Astrocyte of the spinal cord (primary cell): Measurements from ENCODE around the gene MYCBP2.
A peak's percentile ranks its signal among the peaks of the same experiment; 100 is the strongest.

Experiments used
- DNase-seq: peaks from one replicate; pipeline ENCODE4 v3.0.0; 2011; ENCODE audit warnings: low read depth, low spot score
- H3K4me3 ChIP-seq: 2 replicates; pipeline ENCODE4 v1.5.1; 2011; ENCODE audit warnings: low read depth, mild to moderate bottlenecking, low read length, moderate library complexity
- in situ Hi-C: cut with HindIII; loops from 2 replicates; pipeline ENCODE4 v1.10.0; 2017; ENCODE audit warnings: low sequenced_read_pairs
- TF ChIP-seq, protein P1 (sequence below): IDR thresholded peaks from 2 replicates; pipeline ENCODE4 v1.5.1; 2012; ENCODE audit warnings: low read depth, mild to moderate bottlenecking, low read length, inconsistent platforms

The MYCBP2 gene

DNA sequence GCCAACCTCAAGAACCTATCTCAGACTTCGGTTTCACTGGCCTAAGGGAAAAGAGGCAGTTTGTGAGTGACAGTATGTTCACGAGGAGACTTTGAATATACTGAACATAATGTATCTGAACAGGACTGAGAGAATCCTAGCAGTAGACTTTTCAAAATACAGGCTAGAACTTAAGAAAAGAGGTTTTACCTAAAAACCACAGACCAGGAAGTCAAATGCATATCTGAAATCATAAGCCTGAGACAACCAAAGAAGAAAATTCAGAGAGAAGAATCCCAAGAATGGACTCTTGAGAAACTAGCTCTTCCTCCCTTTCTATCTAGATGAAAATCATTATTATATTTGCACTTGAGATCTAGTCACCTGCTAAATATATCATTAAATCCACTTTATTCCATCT is 17.6 kb downstream of the MYCBP2 start:
- in situ Hi-C loops: no loop called here
- no peak for DNase-seq
- no peak overlapping the region for H3K4me3 ChIP-seq
- TF ChIP-seq, protein P1, sequence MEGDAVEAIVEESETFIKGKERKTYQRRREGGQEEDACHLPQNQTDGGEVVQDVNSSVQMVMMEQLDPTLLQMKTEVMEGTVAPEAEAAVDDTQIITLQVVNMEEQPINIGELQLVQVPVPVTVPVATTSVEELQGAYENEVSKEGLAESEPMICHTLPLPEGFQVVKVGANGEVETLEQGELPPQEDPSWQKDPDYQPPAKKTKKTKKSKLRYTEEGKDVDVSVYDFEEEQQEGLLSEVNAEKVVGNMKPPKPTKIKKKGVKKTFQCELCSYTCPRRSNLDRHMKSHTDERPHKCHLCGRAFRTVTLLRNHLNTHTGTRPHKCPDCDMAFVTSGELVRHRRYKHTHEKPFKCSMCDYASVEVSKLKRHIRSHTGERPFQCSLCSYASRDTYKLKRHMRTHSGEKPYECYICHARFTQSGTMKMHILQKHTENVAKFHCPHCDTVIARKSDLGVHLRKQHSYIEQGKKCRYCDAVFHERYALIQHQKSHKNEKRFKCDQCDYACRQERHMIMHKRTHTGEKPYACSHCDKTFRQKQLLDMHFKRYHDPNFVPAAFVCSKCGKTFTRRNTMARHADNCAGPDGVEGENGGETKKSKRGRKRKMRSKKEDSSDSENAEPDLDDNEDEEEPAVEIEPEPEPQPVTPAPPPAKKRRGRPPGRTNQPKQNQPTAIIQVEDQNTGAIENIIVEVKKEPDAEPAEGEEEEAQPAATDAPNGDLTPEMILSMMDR: no peak

DNA sequence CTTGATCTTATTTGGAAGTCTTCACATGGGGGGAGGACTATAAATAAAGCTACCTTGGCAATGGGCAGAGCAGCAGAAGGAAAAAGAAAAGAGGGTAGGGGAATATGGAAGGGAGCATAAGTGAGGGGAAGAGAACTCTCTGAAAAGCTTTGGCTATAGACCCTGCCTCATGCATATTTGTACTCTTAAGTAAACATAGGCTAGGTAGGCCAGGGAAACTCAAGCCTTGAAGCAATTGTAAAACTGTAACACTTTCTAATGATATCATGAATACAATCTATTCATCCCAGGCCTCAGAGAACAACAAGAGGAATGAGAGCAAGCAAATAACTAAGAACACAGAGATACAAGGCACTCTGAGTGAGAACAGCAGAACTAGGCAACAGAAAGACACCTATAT is 20.4 kb downstream of the MYCBP2 start:
- no peak overlapping the region for H3K4me3 ChIP-seq
- TF ChIP-seq, protein P1: no peak
- in situ Hi-C loops: no loop called here
- no peak for DNase-seq

DNA sequence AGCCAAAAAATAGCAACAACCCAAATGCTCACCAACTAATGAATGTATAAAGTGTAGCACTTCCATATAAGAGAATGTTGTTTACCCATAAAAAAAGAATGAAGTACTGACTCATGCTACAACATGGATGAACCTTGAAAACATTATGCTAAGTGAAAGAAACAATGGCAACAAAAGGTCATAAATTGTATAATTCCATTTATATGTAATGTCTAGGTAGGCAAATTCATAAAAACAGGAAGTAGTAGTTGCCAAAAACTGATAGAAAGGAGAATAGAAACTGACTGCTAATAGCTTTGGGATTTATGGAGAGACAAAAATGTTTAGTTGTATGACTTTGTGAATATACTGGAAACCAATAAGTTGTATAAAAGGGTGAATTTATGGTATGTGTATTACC is 21.6 kb downstream of the MYCBP2 start:
- no peak for DNase-seq
- H3K4me3 ChIP-seq: no peak overlapping the region
- TF ChIP-seq, protein P1: no peak
- in situ Hi-C loops: no loop called here

DNA sequence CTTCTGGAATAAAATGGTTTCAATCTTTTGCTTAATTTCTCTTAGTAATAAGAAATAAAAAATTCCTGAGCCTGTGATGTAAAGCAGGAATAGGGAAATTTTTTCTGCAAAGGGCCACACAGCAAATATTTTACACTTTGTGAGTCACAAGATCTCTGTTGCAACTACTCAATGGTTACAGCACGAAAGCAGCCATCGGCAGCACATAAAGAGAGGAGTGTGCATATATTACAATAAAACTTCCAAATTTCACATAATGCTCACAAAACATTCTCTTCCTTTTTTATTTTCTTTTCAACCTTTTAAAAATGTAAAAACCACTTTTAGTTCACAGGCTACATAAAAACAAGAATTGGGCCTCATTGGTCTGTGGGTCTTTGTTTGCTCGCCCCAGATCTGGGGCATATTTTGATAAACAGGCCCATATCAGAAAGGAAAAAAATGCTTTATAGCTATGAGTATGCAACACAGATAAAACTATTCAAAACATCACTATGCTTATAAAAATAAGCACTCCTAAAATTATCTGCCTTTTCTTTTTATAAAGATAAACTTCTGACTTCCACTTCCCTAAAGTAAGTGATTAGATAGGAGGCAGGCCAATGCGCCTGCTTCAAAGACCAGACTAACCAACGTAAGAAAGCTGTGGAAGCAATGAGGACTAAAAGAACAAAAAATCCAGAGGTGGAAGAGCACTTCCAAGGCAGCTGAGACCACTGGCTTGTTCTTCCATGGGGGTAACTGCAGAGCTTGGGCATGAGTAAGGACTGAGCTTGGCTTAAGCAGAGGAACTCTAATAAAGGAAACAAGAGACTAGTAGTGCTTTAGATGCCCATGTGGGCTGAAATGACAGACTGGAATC is 26.5 kb downstream of the MYCBP2 start:
- TF ChIP-seq, protein P1: no peak
- DNase-seq: peak; percentile 66
- in situ Hi-C loops: no loop called here
- H3K4me3 ChIP-seq: no peak overlapping the region

DNA sequence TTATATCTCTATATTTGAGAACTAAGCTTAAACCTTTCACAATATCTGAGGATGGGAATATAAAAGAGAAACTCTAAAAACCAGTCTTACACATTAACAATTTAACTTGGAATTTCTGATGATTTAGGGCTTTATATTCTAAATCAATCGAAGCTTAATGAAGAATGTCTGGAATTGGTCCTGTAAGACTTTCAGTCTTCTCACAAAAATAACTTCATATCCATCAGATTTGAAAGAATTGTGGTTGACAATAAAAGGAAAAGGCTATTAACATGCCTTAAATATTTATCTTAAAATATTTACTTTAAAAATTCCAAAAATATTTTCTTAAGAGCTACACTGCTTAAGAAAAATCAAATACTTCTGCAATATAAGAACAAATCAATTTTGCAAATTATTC is 27.3 kb downstream of the MYCBP2 start:
- TF ChIP-seq, protein P1: no peak
- in situ Hi-C loops: no loop called here
- H3K4me3 ChIP-seq: no peak overlapping the region
- no peak for DNase-seq

DNA sequence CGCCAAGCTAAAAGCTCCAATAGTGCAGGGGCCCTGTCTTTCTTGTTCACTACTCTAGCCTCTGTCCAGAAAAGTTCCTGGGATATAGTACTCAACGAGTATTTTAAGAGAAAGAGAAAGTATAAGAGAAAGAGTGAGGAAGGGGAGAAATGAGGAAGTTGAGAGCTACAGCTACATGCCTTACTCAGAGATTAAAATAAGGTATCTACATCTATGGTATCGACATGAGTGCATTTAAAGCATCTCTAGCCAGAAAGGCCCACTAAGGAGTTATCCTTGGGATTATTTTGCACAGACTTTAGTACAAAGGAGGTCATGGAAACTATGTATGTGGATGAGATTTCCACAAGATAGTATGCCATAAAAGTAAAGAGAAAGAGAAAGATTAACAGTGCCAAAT is 28.5 kb downstream of the MYCBP2 start:
- no peak for DNase-seq
- in situ Hi-C loops: no loop called here
- no peak overlapping the region for H3K4me3 ChIP-seq
- TF ChIP-seq, protein P1: no peak
